Inflammatory macrophage treated with lipopolysaccharide for 1 hour (primary cell): Measurements from ENCODE around the gene PRKCE.
"Not testable (repeated sequence)": the region's sequence is repeated elsewhere in the genome, so short reads cannot be mapped to it uniquely, and the experiment has no call there.

Experiments
- DNase-seq, 2 donors: peaks; one replicate each; pipeline ENCODE4 v3.0.0-alpha.2; 2020 to 2022

PRKCE gene

GRCh38 chr2:45895241-45895861, 243.9 kb downstream of the PRKCE start:
- DNase-seq: no peak

GRCh38 chr2:45896311-45896710, 244.8 kb downstream of the PRKCE start:
- DNase-seq: peak; percentile 40 to 66

- peak; percentile 74 to 90 for DNase-seq
Observed at GRCh38 chr2:45897842-45898241, 246.4 kb downstream of the PRKCE start.

GRCh38 chr2:45898819-45899218, 247.3 kb downstream of the PRKCE start:
- no peak for DNase-seq

- no peak for DNase-seq
Observed at GRCh38 chr2:45899926-45900325, 248.5 kb downstream of the PRKCE start.

- DNase-seq: no peak
Observed at GRCh38 chr2:45901468-45902032, 250.1 kb downstream of the PRKCE start.

- peak; percentile 28 to 56 for DNase-seq
Observed at GRCh38 chr2:45902380-45902779, 250.9 kb downstream of the PRKCE start.

GRCh38 chr2:45902781-45903375, 251.4 kb downstream of the PRKCE start:
- peak; percentile 38 to 78 for DNase-seq

- DNase-seq: no peak
Observed at GRCh38 chr2:45904267-45904945, 252.9 kb downstream of the PRKCE start.

GRCh38 chr2:45904946-45905631, 253.6 kb downstream of the PRKCE start:
- DNase-seq: no peak

GRCh38 chr2:45905632-45905958, 254.1 kb downstream of the PRKCE start:
- DNase-seq: no peak

- no peak for DNase-seq
Observed at GRCh38 chr2:45907592-45907991, 256.1 kb downstream of the PRKCE start.

GRCh38 chr2:45908316-45909170, 257.1 kb downstream of the PRKCE start:
- DNase-seq: no peak

GRCh38 chr2:45909171-45909565, 257.7 kb downstream of the PRKCE start:
- DNase-seq: no peak

- DNase-seq: no peak
Observed at GRCh38 chr2:45909677-45910191, 258.3 kb downstream of the PRKCE start.

GRCh38 chr2:45910473-45911060, 259.1 kb downstream of the PRKCE start:
- no peak for DNase-seq

- DNase-seq: no peak
Observed at GRCh38 chr2:45911538-45911937, 260.1 kb downstream of the PRKCE start.

GRCh38 chr2:45912109-45912508, 260.6 kb downstream of the PRKCE start:
- no peak for DNase-seq

GRCh38 chr2:45913539-45913938, 262.1 kb downstream of the PRKCE start:
- DNase-seq: no peak

- no peak for DNase-seq
Observed at GRCh38 chr2:45915523-45915922, 264.0 kb downstream of the PRKCE start.

GRCh38 chr2:45917561-45918176, 266.2 kb downstream of the PRKCE start:
- DNase-seq: not testable (repeated sequence)
